ENCODE results near the gene NBEAL2.

GRCh38 chr3:46968783-46969428, 10.6 kb upstream of the NBEAL2 start:
- TF ChIP-seq POLR2A (IDR thresholded peaks at IDR 0.05; ENCODE audit: low read depth, low read length) (no peak), POLR2AphosphoS5 (IDR thresholded peaks at IDR 0.05; ENCODE audit: low read depth, low read length) (no peak), POU2F2 (IDR thresholded peaks at IDR 0.05; ENCODE audit: low read depth, low read length) (no peak), TAF1 (IDR thresholded peaks at IDR 0.05; ENCODE audit: low read depth, low read length) (no peak), SPI1 (IDR thresholded peaks at IDR 0.05; ENCODE audit: low read depth, low read length) (no peak), PAX5 (IDR thresholded peaks at IDR 0.05; ENCODE audit: insufficient read depth, low read length, severe bottlenecking) (no peak)
